ENCODE results near the gene ARRDC1.
"Not testable (repeated sequence)": the region's sequence is repeated elsewhere in the genome, so short reads cannot be mapped to it uniquely, and the experiment has no call there.

The ARRDC1 gene

GRCh38 chr9:137583957-137584356 lies 21.5 kb upstream of the ARRDC1 start:
- no peak for DNase-seq (ENCODE audit: low spot score)

- DNase-seq (ENCODE audit: low spot score): no peak
These were observed 18.6 kb upstream of the ARRDC1 start for GRCh38 chr9:137586854-137587253.

DNA sequence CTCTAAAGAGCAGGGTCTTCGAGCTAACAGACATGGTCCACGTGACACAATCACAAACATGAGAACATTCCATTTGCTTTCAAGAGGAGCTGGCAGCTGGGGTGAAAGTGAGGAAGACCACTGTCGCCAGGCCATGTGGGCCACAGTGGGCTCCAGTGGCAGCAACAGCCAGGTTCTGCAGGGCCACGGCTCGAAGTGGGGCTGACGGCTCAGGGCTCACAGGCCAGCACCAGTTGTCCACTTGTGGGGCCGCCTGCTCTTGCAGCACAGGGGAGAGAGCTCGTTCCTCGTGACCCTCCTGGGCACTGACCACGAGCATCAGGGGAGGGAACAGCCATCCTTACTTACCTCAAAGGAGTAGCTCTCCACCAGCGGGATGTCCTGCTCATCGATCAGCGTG lies 17.2 kb upstream of the ARRDC1 start:
- no peak for DNase-seq (ENCODE audit: low spot score)

DNA sequence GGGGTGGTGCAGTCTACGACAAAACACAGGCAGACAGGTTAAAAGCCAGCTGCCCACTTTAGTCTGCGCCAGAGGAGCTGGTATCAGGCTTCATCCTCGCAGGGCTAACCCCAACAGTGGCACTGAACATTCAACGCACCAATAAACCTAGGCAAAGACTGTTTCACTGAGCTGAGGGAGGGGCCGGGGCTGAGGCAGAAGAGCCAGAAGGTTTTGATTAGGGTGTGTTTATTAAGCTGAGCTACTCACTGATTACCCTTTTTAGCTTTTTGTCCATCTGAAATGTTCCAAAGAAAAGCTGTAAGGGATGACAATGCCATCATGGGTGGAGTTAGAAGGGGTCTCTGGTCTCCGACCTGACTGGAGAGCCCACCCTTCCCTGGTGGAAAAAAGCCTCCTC lies 16.6 kb upstream of the ARRDC1 start:
- DNase-seq (ENCODE audit: low spot score): no peak

- no peak for DNase-seq (ENCODE audit: low spot score)
These were observed 15.9 kb upstream of the ARRDC1 start for GRCh38 chr9:137589441-137590122.

GRCh38 chr9:137590123-137590468 lies 15.4 kb upstream of the ARRDC1 start:
- DNase-seq (ENCODE audit: low spot score): no peak

- DNase-seq (ENCODE audit: low spot score): peak; percentile 91
These were observed 14.8 kb upstream of the ARRDC1 start, which contains the start of gene ZMYND19 for GRCh38 chr9:137590469-137591383. Gene ZMYND19 (minus strand): TSS chr9:137590512. CDS start chr9:137590263, 249 bp downstream.

- DNase-seq (ENCODE audit: low spot score): no peak
These were observed 12.7 kb upstream of the ARRDC1 start for GRCh38 chr9:137592767-137593166.

- no peak for DNase-seq (ENCODE audit: low spot score)
These were observed 12.3 kb upstream of the ARRDC1 start for GRCh38 chr9:137593176-137593575.

GRCh38 chr9:137596577-137596976 lies 8.9 kb upstream of the ARRDC1 start:
- DNase-seq (ENCODE audit: low spot score): not testable (repeated sequence)

DNA sequence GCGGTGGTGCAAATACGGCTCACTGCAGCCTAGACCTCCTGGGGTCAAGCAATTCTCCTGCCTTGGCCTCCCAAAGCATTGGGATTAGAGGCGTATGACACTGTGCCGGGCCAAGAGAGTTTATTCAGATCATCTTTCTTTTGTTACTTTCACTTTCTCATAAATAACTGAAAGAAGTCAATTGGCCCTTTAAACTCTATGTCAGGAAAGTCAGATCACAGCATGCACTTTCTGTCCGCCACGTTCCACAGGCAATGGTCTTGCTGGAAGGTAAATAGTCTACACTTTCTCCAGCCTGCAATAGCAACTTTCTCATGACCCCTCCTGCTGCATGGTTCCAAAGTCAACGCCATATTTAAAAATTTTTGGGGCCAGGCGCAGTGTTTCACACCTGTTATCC lies 6.5 kb upstream of the ARRDC1 start:
- no peak for DNase-seq (ENCODE audit: low spot score)

DNA sequence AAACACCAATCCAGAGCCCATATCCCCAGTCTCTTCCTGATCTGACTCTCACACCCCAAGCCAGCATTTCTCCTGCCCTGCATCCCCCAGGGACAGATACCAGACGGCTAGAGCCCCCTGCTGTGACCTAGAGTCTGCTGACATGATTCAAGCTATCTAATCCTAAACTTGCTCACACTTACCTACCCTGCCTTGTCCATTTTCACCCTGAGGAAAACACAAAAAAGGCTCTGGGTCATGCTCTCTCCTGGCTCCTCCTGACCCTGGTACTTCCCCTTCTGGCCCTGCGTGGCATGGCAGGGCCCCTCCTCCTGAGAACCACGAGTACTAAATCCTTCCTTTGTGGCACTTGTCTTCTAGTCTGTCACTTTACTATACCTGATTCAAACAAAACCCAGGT lies 2.8 kb upstream of the ARRDC1 start:
- DNase-seq (ENCODE audit: low spot score): no peak

DNA sequence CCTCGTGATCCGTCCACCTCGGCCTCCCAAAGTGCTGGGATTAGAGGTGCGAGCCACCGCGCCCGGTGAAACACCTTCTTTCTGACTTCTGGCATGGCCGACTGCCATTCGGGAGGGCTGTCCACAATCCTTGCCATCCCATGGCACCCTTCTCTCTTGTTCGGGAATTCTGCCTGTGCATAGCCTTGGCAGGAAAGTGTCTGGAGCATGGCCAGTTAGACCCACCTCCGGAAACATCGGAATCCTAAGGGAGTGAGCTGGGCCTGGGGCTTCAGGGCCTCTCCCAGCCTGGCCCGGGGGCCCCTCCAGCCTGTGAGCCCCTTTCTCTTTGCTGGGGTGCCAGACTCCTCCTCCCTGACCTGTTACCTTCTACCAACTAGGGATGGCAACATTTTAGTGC lies 1.6 kb upstream of the ARRDC1 start:
- no peak for DNase-seq (ENCODE audit: low spot score)

GRCh38 chr9:137604345-137605086 lies 970 bp upstream of the ARRDC1 start:
- no peak for DNase-seq (ENCODE audit: low spot score)

- DNase-seq (ENCODE audit: low spot score): no peak
These were observed 627 bp downstream of the ARRDC1 start for GRCh38 chr9:137606005-137606621.

DNA sequence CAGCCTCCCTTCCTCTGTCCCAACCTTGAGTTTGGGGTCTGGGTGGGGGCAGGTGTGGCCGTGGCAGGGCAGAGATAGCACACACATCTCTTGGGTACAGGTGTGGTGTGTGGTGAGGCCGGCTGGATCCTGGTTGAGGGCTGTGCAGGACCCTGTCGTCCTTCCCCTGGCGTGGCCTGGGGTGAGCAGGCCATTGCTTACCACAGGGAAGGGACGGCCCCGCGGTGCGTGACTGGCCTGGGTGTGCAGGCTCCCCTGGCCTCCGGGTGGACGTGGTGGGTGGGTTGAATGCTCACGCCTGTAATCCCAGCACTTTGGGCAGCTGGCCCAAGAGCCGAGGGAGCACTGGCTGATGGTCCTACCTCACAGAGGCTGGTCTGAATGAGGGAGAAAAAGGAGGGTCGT lies 1.2 kb downstream of the ARRDC1 start:
- no peak for DNase-seq (ENCODE audit: low spot score)

DNA sequence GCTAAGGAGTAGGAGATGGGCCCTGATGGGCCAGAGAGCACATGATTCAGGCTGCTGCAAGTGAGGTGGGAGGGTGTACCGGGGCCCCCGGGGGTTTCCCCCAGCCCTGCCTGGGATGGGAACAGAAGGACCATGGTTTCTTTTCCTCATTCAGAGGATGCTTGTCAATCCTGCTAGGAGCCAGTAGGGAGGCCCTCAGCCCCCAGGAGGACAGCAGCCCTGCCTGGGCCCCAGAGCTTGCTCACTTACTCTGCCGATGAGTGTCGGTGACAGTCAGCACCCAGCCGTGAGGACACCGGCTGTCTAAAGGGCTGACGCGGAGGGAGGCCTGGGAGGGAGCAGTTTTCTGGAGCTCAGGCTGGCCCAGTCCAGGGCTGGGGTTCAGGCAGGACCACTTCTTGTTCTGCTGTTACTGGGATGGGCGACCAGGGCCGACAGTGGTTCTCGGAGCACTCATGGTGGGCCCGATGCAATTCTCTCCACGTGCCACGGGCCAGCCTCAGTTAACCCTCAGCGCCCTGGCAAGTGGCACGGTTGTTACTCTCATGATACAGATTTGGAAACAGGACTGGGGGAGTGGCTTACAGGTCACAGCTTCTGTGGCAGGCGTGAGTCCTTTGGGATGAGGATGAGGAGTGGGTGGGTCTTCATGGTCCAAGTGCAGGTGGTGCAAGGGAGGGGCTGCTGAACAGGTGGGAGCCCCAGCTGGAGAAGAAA lies 1.8 kb downstream of the ARRDC1 start:
- no peak for DNase-seq (ENCODE audit: low spot score)

GRCh38 chr9:137610944-137611343 lies 5.5 kb downstream of the ARRDC1 start:
- no peak for DNase-seq (ENCODE audit: low spot score)

DNA sequence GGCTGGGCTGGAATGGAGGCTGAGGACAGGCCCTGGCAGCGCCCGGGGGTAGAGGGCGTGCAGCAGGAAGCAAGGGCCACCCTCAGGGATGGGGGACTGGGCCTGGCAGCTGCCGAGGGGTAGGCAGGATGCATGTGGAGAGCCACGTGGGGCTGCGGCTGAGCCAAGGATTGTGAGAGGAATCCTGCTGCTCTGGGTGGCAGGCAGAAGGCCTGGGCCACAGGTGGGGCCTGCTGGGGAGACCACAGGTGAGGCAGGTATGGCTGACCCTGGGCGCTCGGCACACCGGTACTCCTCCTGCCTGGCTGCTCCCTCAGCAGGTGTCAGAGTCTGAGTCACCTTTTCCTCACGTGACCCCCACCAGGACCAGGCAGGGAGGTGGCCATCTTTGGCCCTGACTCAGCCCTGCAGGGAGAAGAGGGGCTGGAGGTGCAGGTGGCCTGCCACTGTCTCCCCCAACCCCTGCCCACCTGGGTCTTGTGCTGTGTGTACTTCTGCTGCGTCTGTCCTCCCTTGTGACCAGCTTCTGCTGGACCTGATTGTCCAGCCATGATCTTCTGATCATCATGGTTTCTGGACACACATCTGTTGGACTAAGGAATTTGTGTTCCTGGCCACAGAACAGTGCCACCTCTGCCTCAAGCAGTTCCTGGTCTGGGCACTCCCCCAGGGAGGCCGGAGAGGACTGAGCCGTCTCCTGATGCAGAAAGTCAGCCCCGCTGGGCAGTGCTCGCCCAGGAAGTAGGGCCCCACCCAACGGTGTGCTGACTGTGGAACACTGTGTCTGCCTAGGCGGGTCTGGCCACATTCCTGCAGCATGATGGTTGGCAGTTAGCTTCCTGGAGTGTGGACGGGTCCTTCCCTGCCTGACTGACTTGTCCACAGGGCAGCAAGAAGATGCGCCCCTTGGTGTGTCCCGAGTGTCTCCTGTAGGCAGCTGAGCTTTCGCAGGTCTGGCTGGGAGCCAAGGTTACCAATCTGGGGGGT lies 6.4 kb downstream of the ARRDC1 start:
- no peak for DNase-seq (ENCODE audit: low spot score)

DNA sequence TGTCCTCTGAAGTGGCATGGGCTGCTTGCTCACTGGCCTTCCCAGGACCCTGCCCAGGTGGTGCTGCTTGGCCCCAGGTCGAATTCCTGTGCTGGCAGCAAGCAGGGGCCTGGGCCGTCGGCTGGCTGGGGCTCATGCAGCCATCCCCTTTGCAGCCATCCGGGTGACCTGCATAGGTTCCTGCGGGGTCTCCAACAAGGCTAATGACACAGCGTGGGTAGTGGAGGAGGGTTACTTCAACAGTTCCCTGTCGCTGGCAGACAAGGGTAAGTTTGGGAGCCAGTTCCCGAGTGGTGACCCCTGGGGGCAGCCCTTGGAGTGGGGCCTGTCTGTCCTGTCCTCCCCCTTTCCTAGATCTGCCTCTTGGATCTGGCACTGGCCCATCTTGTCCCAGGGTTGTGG lies 7.3 kb downstream of the ARRDC1 start:
- DNase-seq (ENCODE audit: low spot score): no peak

Data from hematopoietic multipotent progenitor cell treated with erythropoietin and hydrocortisone succinate and interleukin-3 and kit ligand, for 15 days (in vitro differentiated cells).